Stomach (tissue), 9 donors: ENCODE data around the gene TMEM222. TPM values are rescaled to one million over a fixed set of nuclear protein-coding genes. Genes with fewer than 3 reads are reported as not detected.

Experiments used
- DNase-seq, 2 donors: peaks; one replicate each; pipeline versions ENCODE4 v3.0.0 to v3.0.0-alpha.2; 2013 to 2019
- H3K27ac ChIP-seq, 5 donors: fragments of 200-600 bp in 4 of 5; sonication (generic) in 4 of 5; one replicate each; pipeline ENCODE4 v1.5.1; 2013 to 2019; ENCODE audit warnings: mild to moderate bottlenecking in 1 of 5, moderate library complexity in 1 of 5
- H3K27me3 ChIP-seq, 3 donors: fragments of 200-600 bp; sonication (generic); one replicate each; pipeline ENCODE4 v1.5.1; 2017 to 2019; ENCODE audit warnings: mixed run types in 1 of 3
- H3K36me3 ChIP-seq, 4 donors: fragments of 200-600 bp; sonication (generic); 1 replicate in 3 of 4; 2 replicates in 1 of 4; pipeline ENCODE4 v1.5.1; 2016 to 2019
- H3K4me1 ChIP-seq, 4 donors: fragments of 200-600 bp; sonication (generic); one replicate each; pipeline ENCODE4 v1.5.1; 2016 to 2019
- H3K4me3 ChIP-seq, 4 donors: fragments of 200-600 bp; sonication (generic) in 3 of 4; one replicate each; pipeline ENCODE4 v1.5.1; 2016 to 2019; ENCODE audit warnings: mild to moderate bottlenecking in 1 of 4
- H3K9me3 ChIP-seq, 4 donors: fragments of 200-600 bp; sonication (generic); one replicate each; pipeline ENCODE4 v1.5.1; 2016 to 2019
- CTCF ChIP-seq, 7 experiments: fragments of 450-650 bp in 4 of 7; fragments of 200-600 bp in 3 of 7; sonication (generic) in 3 of 7; IDR thresholded peaks; one replicate each; pipeline ENCODE4 v1.5.1; 2016 to 2019; ENCODE audit warnings: antibody characterized with exemption in 7 of 7, control low read depth in 2 of 7, mild to moderate bottlenecking in 1 of 7
- EP300 ChIP-seq: sonication (generic); formaldehyde crosslinking; IDR thresholded peaks from one replicate; pipeline ENCODE4 v1.6.1; 2017; ENCODE audit warnings: antibody characterized with exemption
- POLR2A ChIP-seq, 4 donors: fragments of 450-650 bp; IDR thresholded peaks; one replicate each; pipeline ENCODE4 v1.6.1; 2016; ENCODE audit warnings: antibody characterized with exemption in 4 of 4, control low read depth in 2 of 4, mild to moderate bottlenecking in 1 of 4, moderate library complexity in 1 of 4
- POLR2AphosphoS5 ChIP-seq, 3 donors: sonication (generic); formaldehyde crosslinking; IDR thresholded peaks; one replicate each; pipeline ENCODE4 v1.6.1; 2016; ENCODE audit warnings: antibody characterized with exemption in 3 of 3
- WGBS, 5 donors: extraction: QIAGEN DNeasy Blood & Tissue Kit in 3 of 5; methylation state at CpG; one replicate each; pipeline versions ENCODE4 v1.1.5 to v1.1.7; 2013 to 2018; 5-methylcytosine and 5-hydroxymethylcytosine counted together
- intact Hi-C: fragments of 100-400 bp; cut with DNase I; formaldehyde crosslinking; loops from one replicate; pipeline ENCODE4 v1.15.1; 2023; ENCODE audit warnings: low total_unique reads
- polyA plus RNA-seq, 3 donors: library from polyadenylated mRNA; stranded (reverse); fragments of 200-250 nt; gene quantifications; one replicate each; pipeline ENCODE4 v1.2.3, GENCODE V29; 2013
- total RNA-seq, 5 donors: library from RNA; depleted of rRNA; stranded (reverse); fragments of >200 nt; gene quantifications; one replicate each; pipeline versions ENCODE4 v1.1.0 to v1.2.3, GENCODE V29; 2014 to 2016
- donor health status: healthy with polysubstance abuse.
- donor health status: Bipolar disorder and iron deficiency.
- donor health status: healthy.

The TMEM222 gene
- total and polyA plus RNA-seq, 8 donors, result 1.8 to 39.9 (median 18.0) TPM

GRCh38 chr1:27342391-27342777 lies 20.4 kb downstream of the TMEM222 start:
- Histone ChIP-seq H3K27me3 (no peaks in the 10 kb centered on the region), H3K4me1 (peaks cover 0 to 44% (median 29%) of the 10 kb centered on the region in 4 donors), H3K4me3 (peak overlapping the region; percentile 43 to 61 (median 52)), H3K9me3 (no peaks in the 10 kb centered on the region), H3K36me3 (peaks cover 0 to 15% (median 9%) of the 10 kb centered on the region in 4 donors), H3K27ac (peak overlapping the region; percentile 76 to 90 (median 87))
- 18 to 49% (median 25%) methylated on average over 4 to 8 of the region's 8 CpGs for WGBS, 5 donors
- intact Hi-C loops, result no loop called here
- DNase-seq, result peak in 1 of 2 donors; percentile 54
- no peak for TF ChIP-seq POLR2AphosphoS5 (IDR thresholded peaks at IDR 0.05)
- TF ChIP-seq EP300, result no peak
- TF ChIP-seq POLR2A (IDR thresholded peaks at IDR 0.05), result no peak
- no peak for TF ChIP-seq CTCF (IDR thresholded peaks at IDR 0.05)

- TF ChIP-seq EP300, result no peak
- no peak for TF ChIP-seq CTCF (IDR thresholded peaks at IDR 0.05)
- peak in 2 of 3 donors; percentile 44 to 58 for TF ChIP-seq POLR2AphosphoS5 (IDR thresholded peaks at IDR 0.05)
- TF ChIP-seq POLR2A (IDR thresholded peaks at IDR 0.05), result no peak
- Histone ChIP-seq H3K27ac (peak overlapping the region; percentile 76 to 90 (median 87)), H3K4me1 (peaks cover 0 to 47% (median 32%) of the 10 kb centered on the region in 4 donors), H3K9me3 (no peaks in the 10 kb centered on the region), H3K27me3 (no peaks in the 10 kb centered on the region), H3K4me3 (peak overlapping the region; percentile 43 to 61 (median 52)), H3K36me3 (peaks cover 0 to 13% (median 6%) of the 10 kb centered on the region in 4 donors)
- DNase-seq, result peak; percentile 81 to 82
- WGBS, 5 donors, result 14 to 44% (median 19%) methylated on average over 11 to 31 of the region's 31 CpGs
- intact Hi-C loops, result no loop called here
Observed at GRCh38 chr1:27342778-27343638, 21.0 kb downstream of the TMEM222 start.

GRCh38 chr1:27343639-27344025 lies 21.7 kb downstream of the TMEM222 start:
- DNase-seq, result no peak
- 31 to 63% (median 40%) methylated on average over 5 of the region's 5 CpGs for WGBS, 5 donors
- Histone ChIP-seq H3K27ac (peak overlapping the region; percentile 76 to 90 (median 87)), H3K9me3 (no peaks in the 10 kb centered on the region), H3K4me1 (peaks cover 0 to 48% (median 33%) of the 10 kb centered on the region in 4 donors), H3K4me3 (peak overlapping the region; percentile 43 to 61 (median 52)), H3K36me3 (peaks cover 0 to 10% (median 4%) of the 10 kb centered on the region in 4 donors), H3K27me3 (no peaks in the 10 kb centered on the region)
- TF ChIP-seq EP300, result no peak
- no peak for TF ChIP-seq CTCF (IDR thresholded peaks at IDR 0.05)
- no peak for TF ChIP-seq POLR2AphosphoS5 (IDR thresholded peaks at IDR 0.05)
- TF ChIP-seq POLR2A (IDR thresholded peaks at IDR 0.05), result no peak
- intact Hi-C loops, result no loop called here

- peaks cover 5 to 64% (median 50%) of the 10 kb centered on the region in 4 donors for H3K4me1 ChIP-seq
- no peak overlapping the region for H3K27ac ChIP-seq
- no peak for DNase-seq
- 86 to 94% (median 91%) methylated on average over 5 to 12 of the region's 12 CpGs for WGBS, 5 donors
- H3K4me3 ChIP-seq, result no peak overlapping the region
- peaks cover 0 to 10% (median 0%) of the 10 kb centered on the region in 3 donors for H3K27me3 ChIP-seq
- H3K9me3 ChIP-seq, result no peaks in the 10 kb centered on the region
- H3K36me3 ChIP-seq, result peaks cover 0 to 7% (median 2%) of the 10 kb centered on the region in 4 donors
- TF ChIP-seq EP300, result no peak
- TF ChIP-seq POLR2AphosphoS5 (IDR thresholded peaks at IDR 0.05), result no peak
- no peak for TF ChIP-seq CTCF (IDR thresholded peaks at IDR 0.05)
- TF ChIP-seq POLR2A (IDR thresholded peaks at IDR 0.05), result no peak
- intact Hi-C loops, result no loop called here
Observed at GRCh38 chr1:27345272-27345671, 23.3 kb downstream of the TMEM222 start.
